ENCODE data around the gene CMPK1. TPM values are rescaled to one million over a fixed set of nuclear protein-coding genes. Genes with fewer than 3 reads are reported as not detected.

CMPK1 gene, protein sequence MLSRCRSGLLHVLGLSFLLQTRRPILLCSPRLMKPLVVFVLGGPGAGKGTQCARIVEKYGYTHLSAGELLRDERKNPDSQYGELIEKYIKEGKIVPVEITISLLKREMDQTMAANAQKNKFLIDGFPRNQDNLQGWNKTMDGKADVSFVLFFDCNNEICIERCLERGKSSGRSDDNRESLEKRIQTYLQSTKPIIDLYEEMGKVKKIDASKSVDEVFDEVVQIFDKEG
- total RNA-seq, result 99.5 TPM

DNA sequence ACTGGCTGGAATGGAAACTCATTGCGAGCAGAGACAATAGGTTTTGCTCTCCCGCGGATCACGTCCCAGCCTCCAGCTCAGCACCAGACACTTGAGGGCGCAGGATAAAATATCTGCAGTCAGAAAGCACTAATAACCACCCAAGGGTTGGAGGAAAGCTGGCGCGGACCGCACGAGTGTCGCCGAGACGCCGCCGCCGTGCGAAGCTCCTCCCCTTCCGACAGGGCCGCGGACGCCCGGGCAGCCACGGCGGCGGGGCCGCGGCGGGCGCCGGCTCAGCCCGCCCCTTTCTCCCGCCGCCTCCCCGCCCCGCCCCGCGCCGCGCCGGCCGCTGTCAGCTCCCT lies at the start of gene CMPK1:
TSS of gene CMPK1 (plus strand) at position 213 of the 344 bp plus-strand sequence. CDS start 156 bp downstream, outside the sequence.

DNA sequence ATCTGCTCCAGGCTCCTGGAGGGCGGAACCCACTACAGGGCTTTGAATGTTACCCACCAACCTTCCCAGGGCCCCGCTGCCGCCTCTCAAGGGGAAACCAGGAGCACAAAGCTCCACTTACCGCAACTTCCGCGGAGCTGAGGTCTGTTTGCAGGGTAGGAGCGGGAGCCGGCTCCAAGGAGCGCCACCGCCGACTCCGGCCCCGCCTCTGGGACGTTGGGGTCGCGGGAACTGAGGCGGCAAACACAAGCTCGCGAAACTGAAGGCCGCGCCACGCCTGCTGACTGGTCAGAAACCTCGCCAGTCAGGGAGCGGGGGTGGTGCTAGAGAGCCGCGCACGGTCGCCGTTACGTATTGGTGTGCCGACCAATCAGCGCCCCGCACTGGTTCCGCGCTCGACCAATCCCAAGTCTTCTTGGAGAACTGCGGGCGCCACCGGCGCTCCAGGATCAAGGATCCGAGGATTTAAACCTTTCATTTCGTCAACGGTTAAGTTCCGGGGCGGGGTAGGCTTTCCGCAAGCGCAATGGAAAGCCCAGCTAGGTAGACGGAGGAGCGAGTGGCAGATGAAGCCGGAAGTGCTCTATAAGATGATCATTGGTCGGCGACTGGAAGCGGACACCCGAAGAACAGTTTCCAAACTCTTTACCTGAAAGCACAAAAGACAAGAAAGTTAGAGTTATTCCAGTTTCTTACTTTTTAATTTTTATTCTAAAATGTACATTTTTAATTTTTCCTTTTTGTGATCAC lies 19.5 kb upstream of the CMPK1 start, which contains the start of gene STIL:
TSS of gene STIL (minus strand) at position 233 of the 750 bp plus-strand sequence. CDS start 3,828 bp downstream, outside the sequence.

DNA sequence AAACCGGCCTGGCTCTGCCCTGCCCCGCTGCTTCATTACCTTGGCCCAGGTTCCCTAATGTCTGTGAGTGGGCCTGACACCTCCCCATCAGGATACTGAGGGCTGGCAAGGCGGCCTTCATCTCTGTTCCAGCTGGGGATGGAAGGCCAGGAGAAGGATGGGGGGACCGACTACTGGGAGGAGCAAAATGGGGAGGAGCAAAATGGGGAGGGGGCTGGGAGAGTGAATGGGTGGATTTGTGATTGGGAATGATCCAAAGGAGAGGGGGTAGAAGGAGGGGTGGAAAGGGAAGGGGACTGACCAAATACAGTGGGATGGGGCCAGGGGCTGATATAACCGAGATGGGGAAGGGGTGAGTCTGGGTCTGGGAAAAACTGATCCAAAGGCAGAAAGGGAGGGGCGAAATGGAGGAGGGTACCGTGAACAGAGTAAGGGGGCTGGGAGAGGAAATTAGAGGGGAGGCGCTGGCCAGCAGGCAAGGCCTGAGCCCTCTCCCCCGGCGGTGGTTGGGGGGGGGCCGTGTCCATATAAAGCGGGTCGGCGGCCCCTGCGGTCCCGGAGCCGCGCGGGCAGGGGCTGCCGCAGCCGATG lies 82.2 kb downstream of the CMPK1 start, which contains the start of gene FOXE3:
TSS of gene FOXE3 (plus strand) at position 558 of the 591 bp plus-strand sequence. CDS start at position 589, 31 bp downstream.

Other genes starting within 250 kb of the CMPK1 start
- not detected for gene CYP4A22, start 196.3 kb upstream of the CMPK1 start, total RNA-seq
- gene PDZK1IP1, start 143.8 kb upstream of the CMPK1 start, total RNA-seq, result not detected
- 0.94 TPM for gene TAL1, start 101.6 kb upstream of the CMPK1 start, total RNA-seq
- gene STIL, start 19.6 kb upstream of the CMPK1 start, total RNA-seq, result 10.0 TPM
- gene FOXE3, start 82.5 kb downstream of the CMPK1 start, total RNA-seq, result not detected
- gene FOXD2, start 104.3 kb downstream of the CMPK1 start, total RNA-seq, result not detected

All from parietal lobe (tissue), 1 donor.